Kidney (tissue), 14 donors: Measurements from ENCODE around the gene NLRP9. TPM values are rescaled to one million over a fixed set of nuclear protein-coding genes. Genes with fewer than 3 reads are reported as not detected.
A peak's percentile ranks its signal among the peaks of the same experiment; 100 is the strongest.

Experiments
- DNase-seq, 5 donors: peaks; one replicate each; pipeline ENCODE4 v3.0.0-alpha.2; 2013 to 2020
- FAIRE-seq: peaks from 2 replicates; lab custom pipeline; 2012; peaks lifted over from hg19 to GRCh38; lab: Jason Lieb, UNC
- H3K27ac ChIP-seq, 2 donors: one replicate each; pipeline ENCODE4 v1.7.0; 2013; ENCODE audit warnings: low read depth in 2 of 2, low read length in 2 of 2, inconsistent platforms in 1 of 2
- H3K27me3 ChIP-seq: one replicate; pipeline ENCODE4 v1.7.1; 2013; ENCODE audit warnings: low read length, inconsistent platforms; ENCODE audit not compliant: control insufficient read depth, insufficient read depth
- H3K36me3 ChIP-seq, 3 donors: one replicate each; pipeline versions ENCODE4 v1.7.0 to v1.7.1; 2013; ENCODE audit warnings: low read length in 3 of 3, control low read depth in 1 of 3, inconsistent platforms in 1 of 3; ENCODE audit not compliant: insufficient read depth in 3 of 3, control insufficient read depth in 2 of 3
- H3K4me1 ChIP-seq, 3 donors: one replicate each; pipeline versions ENCODE4 v1.7.0 to v1.7.1; 2013; ENCODE audit warnings: low read length in 3 of 3, inconsistent platforms in 1 of 3, low read depth in 1 of 3; ENCODE audit not compliant: control insufficient read depth in 2 of 3, insufficient read depth in 2 of 3
- H3K4me3 ChIP-seq, 3 donors: one replicate each; pipeline versions ENCODE4 v1.7.0 to v1.8.1; 2013; ENCODE audit warnings: low read length in 3 of 3, control low read depth in 1 of 3, inconsistent platforms in 1 of 3
- H3K9ac ChIP-seq, 3 donors: one replicate each; pipeline versions ENCODE4 v1.7.0 to v1.7.1; 2013; ENCODE audit warnings: low read length in 3 of 3, control low read depth in 1 of 3, inconsistent platforms in 1 of 3
- H3K9me3 ChIP-seq, 3 donors: one replicate each; pipeline versions ENCODE4 v1.7.0 to v1.7.1; 2013; ENCODE audit warnings: low read length in 3 of 3, control low read depth in 1 of 3, inconsistent platforms in 1 of 3; ENCODE audit not compliant: control insufficient read depth in 2 of 3, insufficient read depth in 1 of 3
- CTCF ChIP-seq: IDR thresholded peaks from 3 replicates; pipeline ENCODE4 v1.5.1; 2012; ENCODE audit warnings: mild to moderate bottlenecking, moderate library complexity, borderline replicate concordance; ENCODE audit not compliant: insufficient read depth; ENCODE audit errors: extremely low read depth
- intact Hi-C: fragments of 100-400 bp; cut with DNase I; formaldehyde crosslinking; loops from one replicate; pipeline ENCODE4 v1.11.1; 2022
- polyA plus RNA-seq: library from polyadenylated mRNA; stranded (reverse); fragments of 350-450 nt; fragmentation: Illumina TruSeq; extraction: RNeasy Lipid Tissue Mini Kit (QIAGEN cat#74804); gene quantifications from one replicate; pipeline ENCODE4 v1.2.3, GENCODE V29; 2014; ENCODE audit warnings: low read depth, low replicate concordance; ENCODE audit not compliant: insufficient read depth
- total RNA-seq: library from RNA; stranded (reverse); fragmentation: NEBNext Ultra II Directional; extraction: Animal tissue kit (Norgen Biotek cat#: 25700); gene quantifications from one replicate; pipeline ENCODE4 v1.2.1, GENCODE V29; 2021
- donor health status: control.
- donor health status: control.
- donor health status: control.
- donor health status: control.
- donor health status: control.
- donor health status: DM: yes; HTN: yes; CAD: no.
- donor health status: Normal renal cell carcinoma (clear cell type).

NLRP9 gene
- total and polyA plus RNA-seq, 2 donors from 2014 or later, result 0.09 TPM; not detected in 1

- Histone ChIP-seq H3K27ac (peak overlapping the region in 1 of 2 donors; percentile 37), H3K9me3 (no peaks in the 10 kb centered on the region), H3K4me1 (peaks cover 0 to 75% (median 54%) of the 10 kb centered on the region in 3 donors), H3K27me3 (no peaks in the 10 kb centered on the region), H3K9ac (no peak overlapping the region), H3K36me3 (peaks cover 0 to 26% (median 20%) of the 10 kb centered on the region in 3 donors), H3K4me3 (no peak overlapping the region)
- no peak for TF ChIP-seq CTCF
- intact Hi-C loops, result no loop called here
- DNase-seq, result peak in 1 of 5 donors; percentile 51
- FAIRE-seq, result no peak
Observed at GRCh38 chr19:55685776-55686175, 52.4 kb downstream of the NLRP9 start.

- Histone ChIP-seq H3K9me3 (no peaks in the 10 kb centered on the region), H3K27ac (peak overlapping the region in 1 of 2 donors; percentile 41), H3K36me3 (peaks cover 0 to 25% (median 20%) of the 10 kb centered on the region in 3 donors), H3K4me1 (peaks cover 0 to 76% (median 60%) of the 10 kb centered on the region in 3 donors), H3K4me3 (no peak overlapping the region), H3K9ac (peak overlapping the region in 1 of 3 donors; percentile 12), H3K27me3 (no peaks in the 10 kb centered on the region)
- DNase-seq (peak in 1 of 5 donors; percentile 81), FAIRE-seq (no peak)
- TF ChIP-seq CTCF, result no peak
- intact Hi-C loops, result no loop called here
Observed at GRCh38 chr19:55684946-55685681, 53.1 kb downstream of the NLRP9 start.

- H3K36me3 ChIP-seq, result peaks cover under 1 to 28% (median 19%) of the 10 kb centered on the region in 3 donors
- peak overlapping the region; percentile 87 to 89 for H3K27ac ChIP-seq
- no peak for FAIRE-seq
- no peaks in the 10 kb centered on the region for H3K9me3 ChIP-seq
- H3K4me3 ChIP-seq, result peak overlapping the region; percentile 12 to 47 (median 21)
- peaks cover 0 to 74% (median 57%) of the 10 kb centered on the region in 3 donors for H3K4me1 ChIP-seq
- TF ChIP-seq CTCF, result no peak
- peak overlapping the region in 2 of 3 donors; percentile 2 to 38 for H3K9ac ChIP-seq
- DNase-seq, result peak in 4 of 5 donors; percentile 39 to 85 (median 78)
- H3K27me3 ChIP-seq, result no peaks in the 10 kb centered on the region
- intact Hi-C loops, result no loop called here
Observed at GRCh38 chr19:55683449-55684261, 54.5 kb downstream of the NLRP9 start.
